NCI-H187 treated with DMSO at 0.1 percent for 48 hours (cell line): Measurements from ENCODE around the gene BAZ2B.

Source experiments
- DNase-seq: peaks from one replicate; lab custom pipeline; 2025; lab: John Stamatoyannopoulos, UW

Gene BAZ2B

DNA sequence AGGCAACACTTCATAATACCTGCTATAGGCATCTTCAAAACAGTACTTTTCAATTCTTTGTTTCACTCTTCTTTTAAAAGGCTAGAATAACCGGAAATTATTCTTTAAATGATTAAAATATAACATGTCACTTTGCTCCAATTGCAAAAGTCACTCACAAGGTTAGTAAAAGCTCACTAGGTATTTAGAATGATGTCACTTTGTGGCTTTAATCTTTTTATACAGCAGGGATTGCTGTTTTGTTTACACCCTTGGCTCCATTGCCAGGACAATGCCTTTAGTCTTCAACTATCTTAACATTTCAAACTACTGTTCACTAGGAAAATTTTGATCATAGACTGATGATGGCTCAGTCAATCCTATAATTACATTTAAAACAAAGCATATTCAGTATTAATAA lies 157.1 kb downstream of the BAZ2B start:
- no peak for DNase-seq

DNA sequence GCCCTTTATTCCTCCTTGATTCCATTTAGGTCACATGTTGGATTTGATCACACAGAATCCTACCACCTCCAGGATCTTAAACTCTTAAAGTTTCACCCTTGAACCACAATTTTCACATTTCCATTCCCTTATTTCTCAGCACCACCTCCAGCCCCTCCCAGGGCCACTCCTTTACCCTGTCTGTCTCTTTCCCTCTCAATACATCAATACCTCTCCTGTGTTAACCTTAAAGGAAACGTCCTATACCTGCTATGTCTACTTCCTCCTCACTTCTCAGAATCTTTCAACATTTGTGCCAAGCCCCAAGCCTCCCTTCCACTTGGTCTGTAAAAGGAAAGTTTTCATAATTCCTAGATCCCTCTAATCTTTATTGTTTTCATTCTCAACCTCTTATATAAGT lies 158.8 kb downstream of the BAZ2B start:
- no peak for DNase-seq

DNA sequence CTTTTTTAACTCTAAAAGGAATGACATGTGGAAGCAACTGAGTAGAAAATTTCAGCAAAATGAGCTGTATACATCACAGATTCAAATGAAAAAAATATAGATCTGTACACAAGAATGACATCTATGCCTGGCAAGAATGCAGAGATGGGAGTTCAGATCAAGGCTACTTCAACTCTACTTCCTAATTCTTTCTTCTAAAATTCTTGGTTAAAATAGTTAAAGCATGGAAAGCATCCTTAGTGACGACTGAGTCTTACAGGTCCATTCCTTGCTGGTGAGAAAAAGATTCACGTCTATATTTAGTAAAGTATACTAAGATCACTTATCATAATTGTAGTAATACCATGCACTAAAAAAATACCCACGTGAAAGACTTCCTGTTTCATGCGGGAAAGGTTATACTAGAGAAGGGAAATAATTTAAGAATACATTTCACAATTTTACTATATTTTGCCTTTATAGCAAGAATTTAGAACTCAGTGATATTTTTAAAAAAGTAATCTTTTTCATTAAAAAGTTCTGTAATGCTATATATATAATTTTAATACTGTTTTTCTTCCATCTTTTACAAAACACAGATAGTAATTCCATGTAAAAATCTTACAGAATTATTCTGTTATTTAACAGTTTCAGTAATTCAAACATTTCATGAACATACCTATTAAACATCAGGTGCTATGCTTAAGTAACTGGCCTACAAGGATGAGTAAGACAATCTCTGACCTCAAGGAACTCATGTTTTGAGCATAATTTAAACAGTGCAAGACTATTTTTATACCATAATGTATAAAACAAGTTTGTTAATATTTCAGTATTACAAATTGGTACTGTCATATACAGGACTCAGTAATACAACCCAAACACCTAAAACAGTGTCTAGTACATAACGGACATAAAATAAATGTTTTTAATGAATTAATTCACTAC lies 159.6 kb downstream of the BAZ2B start:
- no peak for DNase-seq

DNA sequence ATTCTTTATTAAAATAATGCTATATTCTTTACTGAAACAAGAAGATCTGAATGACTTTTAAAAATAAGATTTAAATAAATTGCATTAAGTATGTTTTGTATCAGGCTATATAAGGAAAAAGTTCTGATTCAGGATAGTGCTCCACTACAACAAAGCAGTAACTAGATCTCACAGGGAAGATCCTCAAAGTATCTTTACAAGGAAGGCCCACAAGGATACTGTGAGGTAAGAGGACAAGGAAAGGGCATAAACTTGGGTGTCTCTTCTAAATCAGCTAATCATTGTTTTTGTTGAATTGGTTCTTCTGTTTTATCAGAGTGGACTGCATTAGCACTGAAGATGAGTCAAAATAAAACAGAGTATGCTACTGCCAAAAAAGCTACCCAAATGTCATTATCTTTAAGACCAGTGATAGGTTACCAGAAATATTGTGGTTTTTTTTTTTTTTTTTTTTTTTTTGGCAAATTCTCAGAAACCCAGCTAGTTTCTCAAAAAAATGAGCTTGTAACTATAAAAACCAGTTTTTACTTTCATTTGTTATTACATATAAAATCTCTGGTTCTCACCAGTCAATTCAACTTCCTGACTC lies 160.9 kb downstream of the BAZ2B start:
- DNase-seq: no peak

DNA sequence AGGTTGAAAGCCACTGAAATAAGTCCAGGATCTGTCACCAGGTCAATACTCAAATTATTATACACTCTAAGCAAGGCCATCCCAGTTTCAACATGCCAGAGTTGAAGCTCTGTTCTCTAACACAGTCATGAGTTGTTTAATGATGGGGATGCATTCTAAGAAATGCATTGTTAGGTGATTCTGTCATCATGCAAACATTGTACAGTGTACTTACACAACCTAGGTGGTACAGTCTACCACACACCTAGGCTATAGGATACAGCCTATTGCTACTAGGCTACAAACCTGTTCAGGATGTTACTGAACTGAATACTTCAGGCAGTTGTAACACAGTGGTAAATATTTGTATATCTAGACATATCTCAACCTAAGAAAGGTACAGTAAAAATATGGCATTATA lies 162.2 kb downstream of the BAZ2B start:
- DNase-seq: no peak

DNA sequence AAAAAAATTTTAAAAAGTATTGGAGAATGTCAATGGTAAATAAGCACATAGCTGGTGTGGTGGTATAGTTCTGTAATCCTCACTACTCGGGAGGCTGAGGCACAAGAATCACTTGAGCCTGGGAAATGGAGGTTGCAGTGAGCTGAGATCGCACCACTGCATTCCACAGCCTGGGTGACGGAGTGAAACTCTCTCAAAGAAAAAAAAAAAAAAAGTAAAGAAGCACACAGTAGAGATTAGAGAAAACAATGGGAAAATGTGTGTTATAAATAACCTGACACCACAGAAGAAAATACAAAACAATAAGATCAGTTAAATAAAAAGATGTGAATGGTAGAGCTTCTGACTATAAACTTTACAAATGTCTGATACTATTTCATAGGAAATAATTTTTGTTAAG lies 166.2 kb downstream of the BAZ2B start:
- DNase-seq: no peak

DNA sequence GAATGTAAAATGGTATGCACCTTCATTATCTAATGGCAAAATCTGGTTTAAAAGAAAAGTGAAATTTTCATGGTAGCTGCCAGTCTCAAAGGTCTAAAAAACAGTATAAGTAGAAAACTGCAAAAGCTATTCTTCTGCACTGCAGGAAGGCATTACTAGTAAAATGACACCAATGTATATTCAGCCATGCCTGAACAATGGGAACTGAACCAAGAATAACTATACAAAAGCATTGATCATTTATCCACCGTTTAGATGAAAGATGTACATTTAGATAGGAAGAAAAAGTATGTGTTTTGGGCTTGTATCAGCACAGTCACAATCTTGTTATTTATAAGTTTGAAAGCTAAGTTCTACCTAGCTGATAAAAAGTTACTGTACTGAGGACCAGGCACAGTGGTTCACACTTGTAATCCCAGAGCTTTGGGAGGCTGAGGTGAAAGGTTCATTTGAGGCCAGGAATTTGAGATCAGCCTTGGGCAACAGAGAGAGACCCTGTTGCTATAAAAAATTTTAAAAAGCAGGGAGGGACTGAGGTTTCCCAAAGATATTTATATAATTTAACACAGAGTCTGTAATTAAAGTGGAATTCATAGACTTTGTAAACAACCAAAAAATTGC lies 166.7 kb downstream of the BAZ2B start:
- no peak for DNase-seq

DNA sequence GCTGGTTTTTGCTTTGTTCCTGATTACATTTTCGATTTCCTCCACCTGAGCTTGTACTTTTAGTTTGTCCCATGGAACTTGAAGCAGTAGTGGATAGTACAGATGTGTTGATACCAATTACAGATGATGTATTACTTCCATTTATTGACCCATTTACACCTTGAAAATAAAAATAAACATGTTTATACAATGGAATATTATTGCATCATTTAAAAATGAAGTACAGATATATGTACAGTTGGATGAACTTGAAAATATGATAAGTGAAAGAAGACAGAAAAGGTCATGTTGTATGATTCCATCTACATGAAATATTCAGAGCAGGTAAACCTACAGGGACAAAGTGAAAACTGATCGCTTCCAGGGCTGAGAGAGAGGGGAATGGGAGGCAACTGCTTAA lies 169.5 kb downstream of the BAZ2B start:
- no peak for DNase-seq

DNA sequence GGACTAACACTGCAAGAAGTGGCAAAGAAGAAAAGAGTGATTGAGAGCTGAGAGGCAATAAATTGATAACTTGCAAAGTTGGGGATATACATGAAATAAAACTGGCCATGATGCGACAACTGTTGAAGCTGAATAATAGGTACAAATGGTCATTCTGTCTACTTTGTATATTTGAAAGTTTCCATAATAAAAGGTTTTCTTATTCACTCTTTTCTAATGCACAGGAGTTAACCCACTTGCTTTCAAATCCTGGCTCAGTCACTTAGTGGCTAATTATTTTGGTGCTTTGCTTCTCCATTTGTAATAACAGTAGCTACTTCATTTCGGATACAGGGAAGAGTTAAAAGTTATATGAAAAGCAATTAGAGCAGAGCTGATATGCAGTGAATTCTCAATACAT lies 170.1 kb downstream of the BAZ2B start:
- DNase-seq: no peak

DNA sequence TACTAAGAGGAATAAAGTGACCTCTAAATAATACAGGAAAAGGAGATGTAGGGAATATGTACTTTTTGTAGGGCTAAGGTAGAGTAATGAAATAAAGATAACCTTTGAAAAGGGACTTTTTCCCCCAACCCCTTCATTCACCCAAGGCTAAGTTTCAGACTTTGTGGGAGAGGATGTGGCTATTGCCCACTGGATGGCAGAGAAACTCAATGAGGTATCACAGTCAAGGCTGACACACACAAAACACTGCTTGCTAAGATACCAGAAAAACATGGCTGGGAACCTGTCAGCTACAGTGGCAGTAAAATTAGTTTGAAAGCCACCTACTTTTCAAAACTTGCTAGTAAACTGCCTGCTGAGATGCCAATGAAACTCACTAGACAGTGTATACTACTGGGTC lies 171.0 kb downstream of the BAZ2B start:
- no peak for DNase-seq

DNA sequence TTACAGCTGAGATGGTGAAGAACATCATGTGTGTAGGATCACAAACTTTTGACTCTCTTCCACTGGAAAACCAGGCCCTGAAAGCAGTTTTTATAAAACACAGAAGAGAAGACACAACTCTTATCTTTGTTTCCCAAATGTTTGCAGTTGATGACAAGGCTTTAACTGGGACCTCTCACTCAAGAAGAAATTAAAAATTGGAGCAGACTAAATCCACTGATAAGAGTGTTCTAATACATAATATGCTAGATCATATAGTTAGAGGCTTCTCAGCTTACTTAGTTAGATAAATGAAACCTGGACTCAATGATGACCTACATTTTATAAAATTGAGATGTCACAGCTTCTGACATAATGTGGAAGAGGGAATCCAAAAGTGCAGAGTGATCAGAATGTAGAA lies 171.6 kb downstream of the BAZ2B start:
- DNase-seq: no peak

DNA sequence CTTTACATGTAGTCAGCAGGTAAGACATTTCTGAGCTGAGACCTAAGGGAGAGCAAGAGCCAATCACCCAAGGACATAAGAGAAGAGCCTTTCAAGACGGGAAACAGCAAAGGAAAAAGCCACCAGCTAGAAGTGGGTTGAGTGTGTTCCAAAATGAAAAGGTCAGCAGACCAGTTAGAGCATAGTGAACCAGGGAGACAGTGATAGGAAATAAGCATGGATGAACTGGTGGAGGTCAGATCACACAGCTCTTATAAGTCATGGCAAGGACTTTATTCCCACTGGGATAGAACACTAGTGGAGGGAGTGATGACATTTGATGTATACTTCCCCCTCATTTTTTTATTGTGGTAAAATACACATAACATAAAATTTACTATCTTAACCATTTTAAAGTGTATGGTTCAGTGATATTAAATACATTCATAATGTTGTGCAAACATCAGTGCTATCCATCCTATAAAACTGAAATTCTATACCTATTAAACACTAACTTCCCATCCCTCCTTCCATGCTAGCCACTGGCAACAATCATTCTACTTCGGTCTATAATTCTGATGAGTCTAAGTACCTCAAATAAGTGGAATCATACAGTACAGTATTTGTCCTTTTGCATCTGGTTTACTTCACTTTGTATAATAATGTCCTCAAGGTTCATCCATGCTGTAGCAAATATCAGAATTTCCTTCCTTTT lies 174.0 kb downstream of the BAZ2B start:
- DNase-seq: no peak

DNA sequence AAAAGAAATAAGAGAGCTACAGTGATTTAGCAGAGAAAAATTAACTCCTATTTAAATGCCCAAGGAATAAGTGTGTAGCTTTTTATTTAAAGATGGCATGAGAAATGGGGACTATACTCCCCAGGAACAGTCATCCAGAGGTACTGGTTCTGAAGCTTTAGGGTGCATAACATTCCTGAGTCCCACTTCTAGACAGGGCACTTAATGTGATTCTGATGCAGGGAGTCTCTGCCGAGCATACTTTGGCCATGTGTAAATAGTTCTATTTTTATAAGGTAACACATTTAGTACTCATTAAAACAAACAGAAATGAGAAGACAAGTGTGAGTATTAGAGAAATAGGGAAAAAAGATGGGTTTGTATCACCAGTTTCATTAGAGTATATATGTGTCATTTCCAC lies 175.2 kb downstream of the BAZ2B start:
- no peak for DNase-seq

DNA sequence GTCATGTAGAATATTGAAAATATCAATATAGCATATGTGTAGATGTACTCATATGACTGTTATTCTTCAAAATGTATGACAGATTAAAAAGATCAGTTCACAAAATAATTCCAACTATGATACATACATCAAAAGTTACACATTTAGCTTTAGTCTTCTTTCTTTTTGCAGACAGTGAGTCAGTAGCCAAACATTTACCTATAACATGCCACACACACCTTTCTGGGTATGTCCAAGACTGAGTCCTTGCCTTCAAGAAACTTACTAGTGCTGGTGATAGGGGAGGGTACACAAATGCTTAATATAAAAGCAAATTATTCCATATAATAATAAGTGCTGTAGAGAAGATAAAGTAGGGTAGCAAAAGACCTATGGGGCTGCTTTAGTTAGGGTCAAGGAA lies 176.9 kb downstream of the BAZ2B start:
- DNase-seq: no peak

DNA sequence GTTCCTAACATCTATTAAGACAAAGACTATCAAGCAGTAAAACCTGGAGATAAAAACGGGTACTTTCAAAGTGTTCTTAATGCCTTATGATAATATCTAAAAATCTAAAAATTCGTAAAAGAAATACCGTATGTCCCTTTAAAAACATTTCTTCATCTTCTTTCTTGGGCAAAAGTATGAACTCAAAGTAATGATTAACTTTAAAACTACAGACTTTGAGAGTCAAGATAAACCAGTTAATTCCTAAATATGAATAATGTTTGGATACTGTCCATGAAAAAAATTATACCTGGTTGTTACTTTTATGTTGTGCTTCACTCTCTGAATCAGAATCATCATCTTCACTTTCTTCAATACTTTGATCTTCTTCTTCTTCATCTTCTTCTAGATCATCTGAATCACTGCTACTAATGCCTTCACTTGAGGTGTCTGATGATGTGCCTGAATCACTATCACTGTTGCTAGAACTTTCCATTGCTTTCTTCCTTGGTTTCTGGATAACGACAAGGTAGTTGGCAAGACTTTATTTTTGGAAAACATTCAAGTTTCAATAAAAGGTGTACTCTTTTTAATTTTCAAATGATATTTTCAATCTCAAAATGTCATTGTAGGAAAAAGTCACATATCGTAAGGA lies 177.5 kb downstream of the BAZ2B start:
- no peak for DNase-seq

DNA sequence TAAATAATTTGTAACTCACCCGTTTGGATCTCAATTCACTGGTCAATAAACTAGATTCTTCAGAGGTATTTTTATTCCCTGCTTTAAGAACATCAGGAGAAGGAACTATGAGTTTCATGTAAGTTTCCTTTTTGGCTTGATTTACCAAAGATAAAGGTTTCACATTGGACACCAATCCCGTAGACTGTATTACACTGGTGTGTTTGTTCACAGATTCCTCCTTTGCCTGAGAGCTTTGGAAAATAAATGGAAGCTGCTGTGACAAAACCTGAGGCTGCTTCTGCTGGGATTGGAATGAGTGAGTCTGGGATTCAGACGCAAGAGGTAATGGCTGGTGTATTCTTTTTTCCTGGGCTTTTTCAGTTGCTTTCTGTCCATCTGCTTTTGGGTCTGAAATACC lies 178.1 kb downstream of the BAZ2B start:
- no peak for DNase-seq

DNA sequence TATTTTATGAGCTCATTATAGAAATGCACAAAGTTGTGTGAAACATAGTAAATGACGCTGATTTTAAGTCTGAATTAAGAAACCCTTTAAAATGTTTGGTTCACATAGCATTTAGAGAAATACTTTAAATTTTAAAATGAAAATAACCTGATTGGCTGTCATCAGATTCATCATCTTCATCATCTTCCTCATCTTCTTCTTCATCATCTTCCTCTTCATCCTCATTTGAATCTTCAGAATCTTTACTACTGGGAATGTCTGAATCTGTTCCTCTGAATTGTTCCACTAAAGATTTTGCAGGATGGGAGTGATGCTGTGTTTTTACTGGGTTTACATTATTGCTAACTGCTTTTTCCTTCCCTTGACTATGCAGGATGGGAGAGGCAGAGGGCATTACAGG lies 183.7 kb downstream of the BAZ2B start:
- DNase-seq: no peak

DNA sequence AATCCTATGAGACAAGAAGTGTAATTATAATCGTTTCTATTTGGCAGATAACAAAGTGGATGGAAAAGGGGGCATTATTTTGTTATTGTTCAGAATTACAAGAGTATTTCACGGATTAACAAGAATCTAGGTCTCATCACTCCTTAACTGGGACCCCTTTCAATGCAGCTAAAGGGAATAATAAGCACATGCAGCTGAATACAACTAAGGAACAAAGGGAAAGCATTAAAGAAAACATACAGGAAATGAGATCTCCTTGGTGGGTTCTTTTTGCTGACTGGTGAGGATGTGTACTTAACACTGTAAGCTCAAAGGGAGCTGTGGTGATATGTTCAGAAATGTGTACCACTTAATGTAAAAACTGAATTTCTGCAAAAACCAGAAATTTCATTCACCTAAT lies 189.3 kb downstream of the BAZ2B start:
- no peak for DNase-seq

DNA sequence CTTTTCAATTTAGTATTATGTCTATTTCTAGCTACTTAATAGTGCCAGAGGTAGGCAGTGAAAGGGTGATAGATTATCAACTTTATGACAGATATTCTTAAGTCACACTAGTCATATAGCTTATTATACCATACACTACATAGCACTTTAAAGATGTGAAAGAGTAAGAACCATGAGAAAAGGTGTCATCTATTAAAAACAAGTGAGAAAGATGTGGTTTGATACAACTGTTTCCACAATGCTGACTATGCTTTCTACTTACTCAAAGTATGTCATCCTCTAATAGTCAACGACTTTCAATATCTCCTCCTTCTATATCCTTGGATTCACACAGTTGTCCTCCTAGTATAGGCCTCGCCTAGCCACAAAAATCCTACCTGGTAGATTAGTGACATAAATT lies 196.9 kb downstream of the BAZ2B start:
- DNase-seq: no peak

DNA sequence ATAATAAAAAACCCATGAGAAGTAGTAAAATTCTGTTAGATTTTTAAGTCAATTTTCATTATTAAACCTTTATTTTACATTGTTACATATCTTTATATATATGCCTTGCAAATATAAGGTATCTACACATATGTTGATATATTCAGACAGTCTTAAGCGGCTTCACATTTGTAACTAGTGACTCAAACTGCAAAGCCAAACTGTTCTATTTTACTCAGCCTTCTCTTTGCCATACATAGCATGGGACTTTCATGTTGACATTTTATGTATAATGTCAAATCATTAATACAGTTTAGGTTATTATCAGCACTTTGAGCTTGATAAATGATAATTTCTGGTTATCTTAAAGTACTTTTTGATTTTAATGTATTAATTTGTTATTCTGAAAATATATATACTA lies 204.9 kb downstream of the BAZ2B start:
- DNase-seq: no peak

DNA sequence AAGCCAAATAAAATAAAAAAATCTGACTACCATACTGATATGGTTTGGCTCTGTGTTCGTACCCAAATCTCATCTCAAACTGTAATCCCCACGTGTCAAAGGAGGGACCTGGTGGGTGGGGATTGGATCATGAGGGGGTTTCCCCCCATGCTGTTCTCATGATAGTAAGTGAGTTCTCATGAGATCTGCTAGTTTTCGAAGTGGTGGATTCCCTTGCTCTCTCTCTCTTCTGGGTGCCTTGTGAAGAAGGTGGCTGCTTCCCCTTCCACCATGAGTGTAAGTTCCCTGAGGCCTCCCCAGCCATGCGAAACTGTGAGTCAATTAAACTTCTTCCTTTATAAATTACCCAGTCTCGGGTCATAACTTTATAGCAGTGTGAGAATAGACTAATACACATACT lies 206.1 kb downstream of the BAZ2B start:
- no peak for DNase-seq

DNA sequence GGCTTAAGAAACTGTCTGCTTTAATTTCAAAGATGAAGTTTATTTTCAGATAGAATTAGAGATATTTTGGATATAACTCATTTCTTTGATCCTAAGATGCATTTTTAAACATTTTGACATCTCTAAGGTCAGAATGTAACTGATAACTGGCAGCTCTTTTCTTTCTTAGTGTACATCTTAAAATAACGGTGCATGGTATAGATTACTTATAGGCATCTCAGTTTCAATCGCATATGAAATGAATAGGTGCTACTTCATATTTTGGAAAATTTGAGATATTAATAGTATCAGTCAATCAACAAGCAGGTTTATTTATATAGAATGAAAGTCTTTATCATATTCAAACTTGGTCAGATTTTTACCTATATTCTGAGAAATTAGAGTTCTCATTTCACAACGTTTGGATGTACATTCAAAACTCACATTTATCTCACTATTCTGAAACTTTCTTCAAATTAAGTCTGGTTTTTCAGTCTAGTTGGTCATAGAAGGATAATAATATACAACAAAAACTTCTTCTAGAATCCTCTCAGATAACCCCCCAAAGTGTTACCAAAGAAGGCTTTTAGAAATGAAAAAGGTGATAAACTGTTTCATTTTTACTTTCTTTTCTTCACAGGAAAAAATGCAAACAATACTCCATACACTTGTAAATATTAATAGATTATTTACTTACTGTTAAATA lies 207.1 kb downstream of the BAZ2B start:
- DNase-seq: no peak
